ENCODE results near the gene APBB3.

Gene APBB3

GRCh38 chr5:140544986-140545385, 19.4 kb downstream of the APBB3 start:
- CTCF ChIA-PET = interaction anchor here (1.2 to 1.6 kb wide), 2 partner anchors 15 to 182 kb away, joined by 3 read pairs; no protein-coding TSS in a partner anchor
- POLR2A ChIA-PET = no interaction called here
- no peak for TF ChIP-seq CTCF (IDR thresholded peaks at IDR 0.05; ENCODE audit: insufficient read depth, low read length, missing control alignments)

GRCh38 chr5:140542972-140543371, 21.4 kb downstream of the APBB3 start:
- CTCF ChIA-PET = interaction anchor here (0.6 kb wide), 1 partner anchor 35 kb away, joined by 3 read pairs; no protein-coding TSS in a partner anchor
- no peak overlapping the region for H3K4me3 ChIP-seq (ENCODE audit: low read depth, low read length)
- no peak for TF ChIP-seq CTCF (IDR thresholded peaks at IDR 0.05; ENCODE audit: insufficient read depth, low read length, missing control alignments)
- DNase-seq (ENCODE audit: low read depth, low spot score) = no peak
- POLR2A ChIA-PET = interaction anchor here (0.6 kb wide), 1 partner anchor 14 kb away, joined by 3 read pairs; the partner anchor contains the start of gene SRA1

More at GRCh38 chr5:140544986-140545385, 19.4 kb downstream of the APBB3 start:
- no peak overlapping the region for H3K4me3 ChIP-seq (ENCODE audit: low read depth, low read length)
- DNase-seq (ENCODE audit: low read depth, low spot score) = no peak

- H3K4me3 ChIP-seq (ENCODE audit: low read depth, low read length) = no peak overlapping the region
- DNase-seq (ENCODE audit: low read depth, low spot score) = no peak
- ChIA-PET CTCF (interaction anchor here (0.9 kb wide), 1 partner anchor 11 kb away, joined by 3 read pairs; no protein-coding TSS in a partner anchor), POLR2A (no interaction called here)
- no peak for TF ChIP-seq CTCF (IDR thresholded peaks at IDR 0.05; ENCODE audit: insufficient read depth, low read length, missing control alignments)
These were observed 24.2 kb downstream of the APBB3 start for GRCh38 chr5:140540227-140540626.

GRCh38 chr5:140524003-140524402, 40.4 kb downstream of the APBB3 start:
- ChIA-PET POLR2A (no interaction called here), CTCF (no interaction called here)
- no peak for DNase-seq (ENCODE audit: low read depth, low spot score)
- no peak overlapping the region for H3K4me3 ChIP-seq (ENCODE audit: low read depth, low read length)
- TF ChIP-seq CTCF (IDR thresholded peaks at IDR 0.05; ENCODE audit: insufficient read depth, low read length, missing control alignments) = no peak

- ChIA-PET POLR2A (no interaction called here), CTCF (no interaction called here)
- no peak overlapping the region for H3K4me3 ChIP-seq (ENCODE audit: low read depth, low read length)
- no peak for DNase-seq (ENCODE audit: low read depth, low spot score)
- no peak for TF ChIP-seq CTCF (IDR thresholded peaks at IDR 0.05; ENCODE audit: insufficient read depth, low read length, missing control alignments)
These were observed 51.3 kb downstream of the APBB3 start for GRCh38 chr5:140513124-140513523.

- H3K4me3 ChIP-seq (ENCODE audit: low read depth, low read length) = no peak overlapping the region
- no peak for TF ChIP-seq CTCF (IDR thresholded peaks at IDR 0.05; ENCODE audit: insufficient read depth, low read length, missing control alignments)
- ChIA-PET CTCF (no interaction called here), POLR2A (no interaction called here)
- no peak for DNase-seq (ENCODE audit: low read depth, low spot score)
These were observed 54.5 kb downstream of the APBB3 start for GRCh38 chr5:140509898-140510297.
